Adrenal gland (tissue), 5 donors: ENCODE measurements around the gene CDHR5.

ENCODE experiments used
- CTCF ChIP-seq, 6 experiments: fragments of 450-650 bp in 4 of 6; fragments of 200-600 bp in 2 of 6; sonication (generic) in 1 of 6; IDR thresholded peaks; 1 replicate in 5 of 6; 2 replicates in 1 of 6; pipeline versions ENCODE4 v1.5.1 to v1.8.0; 2016 to 2021; ENCODE audit warnings: antibody characterized with exemption in 6 of 6, mild to moderate bottlenecking in 2 of 6, moderate library complexity in 1 of 6
- POLR2A ChIP-seq, 2 donors: fragments of 450-650 bp; IDR thresholded peaks; one replicate each; pipeline ENCODE4 v1.6.1; 2017; ENCODE audit warnings: antibody characterized with exemption in 2 of 2, mild to moderate bottlenecking in 2 of 2, moderate library complexity in 1 of 2
- donor health status: DM: no; HTN: no; CAD: no.

GRCh38 chr11:645536-645935 is 20.8 kb upstream of the CDHR5 start:
- no peak for TF ChIP-seq CTCF (IDR thresholded peaks at IDR 0.05)
- no peak for TF ChIP-seq POLR2A (IDR thresholded peaks at IDR 0.05)
